H1 (cell line): Measurements from ENCODE around the gene ANGPTL8. TPM values are rescaled to one million over a fixed set of nuclear protein-coding genes. Genes with fewer than 3 reads are reported as not detected.

ENCODE experiments used
- TAF7 ChIP-seq: optimal IDR thresholded peaks from 2 replicates; pipeline ENCODE3; 2011; ENCODE audit warnings: low read depth, mild to moderate bottlenecking, inconsistent platforms, low read length, moderate library complexity, borderline replicate concordance
- polyA plus RNA-seq, 7 experiments: library from polyadenylated mRNA; depleted of rRNA in 3 of 7; stranded (reverse) in 5 of 7; unstranded in 2 of 7; fragments of >200 nt in 5 of 7; fragments of 200-250 nt in 2 of 7; gene quantifications; 1 replicate in 5 of 7; 2 replicates in 1 of 7; 4 replicates in 1 of 7; pipeline versions ENCODE4 v1.2.1 to v1.2.3, GENCODE V29; 2011 to 2013; ENCODE audit warnings: missing spikeins in 2 of 7, mixed read lengths in 2 of 7
- total RNA-seq: library from RNA; stranded (reverse); fragmentation: NEBNext Ultra II Directional; extraction: Animal tissue kit (Norgen Biotek cat#: 25700); gene quantifications from 2 replicates; pipeline ENCODE4 v1.2.1, GENCODE V29; 2021

Gene ANGPTL8
- total and polyA plus RNA-seq, 2 of the 8 experiments (the other 6 are each of a cell fraction or from before 2014, with no cell fraction given): not detected

DNA sequence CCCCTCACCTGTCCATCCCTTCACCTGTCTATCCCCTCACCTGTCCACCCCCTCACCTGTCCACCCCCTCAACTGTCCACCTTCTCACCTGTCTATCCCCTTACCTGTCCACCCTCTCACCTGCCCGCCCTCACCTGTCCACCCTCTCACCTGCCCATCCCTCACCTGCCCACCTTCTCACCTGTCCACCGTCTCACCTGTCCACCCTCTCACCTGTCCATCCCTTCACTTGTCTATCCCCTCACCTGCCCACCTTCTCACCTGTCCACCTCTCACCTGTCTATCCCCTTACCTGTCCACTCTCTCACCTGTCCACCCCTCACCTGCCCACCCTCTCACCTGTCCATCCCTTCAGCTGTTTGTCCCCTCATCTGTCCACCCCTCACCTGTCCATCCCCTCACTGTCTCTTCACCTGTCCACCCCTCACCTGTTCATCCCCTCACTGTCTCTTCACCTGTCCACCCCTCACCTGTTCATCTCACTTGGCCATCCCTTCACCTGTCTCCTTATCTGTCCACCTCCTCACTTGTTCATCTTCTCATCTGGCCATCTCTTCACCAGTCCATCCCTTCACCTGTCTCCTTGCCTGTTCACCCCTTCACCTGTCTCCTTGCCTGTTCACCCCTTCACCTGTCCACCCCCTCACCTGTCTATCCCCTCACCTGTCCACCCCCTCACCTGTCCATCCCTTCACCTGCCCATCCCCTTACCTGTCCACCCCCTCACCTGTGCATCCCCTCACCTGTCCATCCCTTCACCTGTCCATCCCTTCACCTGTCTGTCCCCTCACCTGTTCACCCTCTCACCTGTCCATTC lies 29.4 kb upstream of the ANGPTL8 start (continued):
- TF ChIP-seq TAF7: no peak
